Lung (tissue), 12 donors: ENCODE data around the gene CYTH3. TPM values are rescaled to one million over a fixed set of nuclear protein-coding genes. Genes with fewer than 3 reads are reported as not detected.

Source experiments
- ATAC-seq: fragments of 200-7000 bp; cut with Tn5 transposase; one replicate; pipeline ENCODE4 v1.9.1; 2020; ENCODE audit warnings: moderate number of reproducible peaks; ENCODE audit not compliant: insufficient read depth, low FRiP score
- DNase-seq, 3 donors: peaks; one replicate each; pipeline ENCODE4 v3.0.0-alpha.2; 2013 to 2017
- H3K27ac ChIP-seq, 2 donors: one replicate each; pipeline ENCODE4 v1.5.1; 2013; ENCODE audit warnings: mild to moderate bottlenecking in 2 of 2, moderate library complexity in 2 of 2, control low read depth in 1 of 2, inconsistent platforms in 1 of 2, low read depth in 1 of 2, low read length in 1 of 2
- H3K27me3 ChIP-seq, 3 donors: one replicate each; pipeline ENCODE4 v1.5.1; 2013; ENCODE audit warnings: low read length in 2 of 3; ENCODE audit not compliant: control insufficient read depth in 3 of 3, insufficient read depth in 3 of 3
- H3K36me3 ChIP-seq, 4 donors: one replicate each; pipeline ENCODE4 v1.5.1; 2013; ENCODE audit warnings: low read length in 4 of 4, mild to moderate bottlenecking in 1 of 4, moderate library complexity in 1 of 4; ENCODE audit not compliant: control insufficient read depth in 4 of 4, insufficient read depth in 4 of 4
- H3K4me1 ChIP-seq, 5 donors: one replicate each; pipeline ENCODE4 v1.5.1; 2013; ENCODE audit warnings: low read length in 5 of 5, mild to moderate bottlenecking in 2 of 5, moderate library complexity in 1 of 5; ENCODE audit not compliant: control insufficient read depth in 5 of 5, insufficient read depth in 5 of 5
- H3K4me3 ChIP-seq: one replicate; pipeline ENCODE4 v1.5.1; 2013; ENCODE audit warnings: mild to moderate bottlenecking, control low read depth, moderate library complexity
- H3K9ac ChIP-seq, 2 donors: one replicate each; pipeline ENCODE4 v1.5.1; 2013; ENCODE audit warnings: low read length in 2 of 2, control low read depth in 1 of 2; ENCODE audit not compliant: insufficient read depth in 1 of 2
- H3K9me3 ChIP-seq, 4 donors: one replicate each; pipeline ENCODE4 v1.5.1; 2013; ENCODE audit warnings: low read length in 3 of 4, mild to moderate bottlenecking in 1 of 4, moderate library complexity in 1 of 4; ENCODE audit not compliant: control insufficient read depth in 4 of 4, insufficient read depth in 3 of 4
- CTCF ChIP-seq: IDR thresholded peaks from 2 replicates; pipeline ENCODE4 v1.5.1; 2012; ENCODE audit warnings: mild to moderate bottlenecking; ENCODE audit errors: control extremely low read depth, extremely low read depth
- WGBS, 2 donors: extraction: QIAGEN DNeasy Blood & Tissue Kit; methylation state at CpG; one replicate each; pipeline ENCODE4 v1.1.7; 2013; 5-methylcytosine and 5-hydroxymethylcytosine counted together
- polyA plus RNA-seq, 2 donors: library from polyadenylated mRNA; stranded (reverse); fragments of 200-250 nt; gene quantifications; one replicate each; pipeline ENCODE4 v1.2.1, GENCODE V29; 2013
- total RNA-seq, 2 donors: library from RNA; depleted of rRNA in 1 of 2; stranded (reverse); fragments of >200 nt in 1 of 2; gene quantifications; one replicate each; pipeline ENCODE4 v1.2.1, GENCODE V29; 2014 to 2021
- donor health status: control.
- donor health status: control.
- donor health status: Bipolar disorder and iron deficiency.
- donor health status: healthy.
- donor health status: DM: yes; HTN: yes; CAD: no.

Gene CYTH3
- total and polyA plus RNA-seq, 4 donors: 8.2 to 28.7 (median 15.5) TPM

GRCh38 chr7:6156734-6157133 lies 115.7 kb downstream of the CYTH3 start:
- whole genome bisulfite sequencing, 2 donors: 96 to 97% methylated on average over 11 of the region's 11 CpGs
- no peak for TF ChIP-seq CTCF
- Histone ChIP-seq H3K9me3 (no peaks in the 10 kb centered on the region), H3K4me3 (no peak overlapping the region), H3K27me3 (no peaks in the 10 kb centered on the region), H3K27ac (no peak overlapping the region), H3K36me3 (peaks cover 24 to 54% (median 30%) of the 10 kb centered on the region in 4 donors), H3K9ac (no peak overlapping the region), H3K4me1 (peaks cover 0 to 14% (median 0%) of the 10 kb centered on the region in 5 donors)
- DNase-seq: no peak
- ATAC-seq: no peak

GRCh38 chr7:6155596-6155995 lies 116.8 kb downstream of the CYTH3 start:
- no peak for ATAC-seq
- Histone ChIP-seq H3K4me1 (peaks cover 0 to 4% (median 0%) of the 10 kb centered on the region in 5 donors), H3K36me3 (peaks cover 26 to 64% (median 36%) of the 10 kb centered on the region in 4 donors)

GRCh38 chr7:6154542-6155404 lies 117.7 kb downstream of the CYTH3 start:
- H3K27ac ChIP-seq: no peak overlapping the region
- no peaks in the 10 kb centered on the region for H3K9me3 ChIP-seq
- WGBS, 2 donors: 96 to 97% methylated on average over 64 of the region's 64 CpGs
- H3K36me3 ChIP-seq: peaks cover 27 to 71% (median 39%) of the 10 kb centered on the region in 4 donors
- H3K4me3 ChIP-seq: no peak overlapping the region
- TF ChIP-seq CTCF: no peak
- no peak overlapping the region for H3K9ac ChIP-seq
- DNase-seq: no peak
- ATAC-seq: no peak
- no peaks in the 10 kb centered on the region for H3K4me1 ChIP-seq
- no peaks in the 10 kb centered on the region for H3K27me3 ChIP-seq

More at GRCh38 chr7:6155596-6155995, 116.8 kb downstream of the CYTH3 start:
- no peak for DNase-seq
- Histone ChIP-seq H3K4me3 (no peak overlapping the region), H3K9ac (no peak overlapping the region), H3K27me3 (no peaks in the 10 kb centered on the region), H3K9me3 (no peaks in the 10 kb centered on the region), H3K27ac (no peak overlapping the region)
- 96 to 97% methylated on average over 11 of the region's 11 CpGs for WGBS, 2 donors
- TF ChIP-seq CTCF: no peak
